GM13976 (cell line): ENCODE results near the gene NGFR.

ENCODE experiments used
- DNase-seq: peaks from one replicate; pipeline ENCODE4 v3.0.0; 2012; ENCODE audit warnings: low spot score
- in situ Hi-C: fragments of 300-500 bp; cut with MboI; formaldehyde crosslinking; loops from one replicate; pipeline ENCODE4 v1.12.0; 2022; ENCODE audit warnings: low sequenced_read_pairs, mixed read lengths, inconsistent platforms; ENCODE audit not compliant: unreplicated experiment
- TF ChIP-seq, protein P1 (sequence below): IDR thresholded peaks from 2 replicates; pipeline ENCODE4 v1.5.1; 2012; ENCODE audit warnings: borderline replicate concordance, mild to moderate bottlenecking; ENCODE audit not compliant: insufficient read depth; ENCODE audit errors: extremely low read depth, missing control alignments, control extremely low read depth

NGFR gene

DNA sequence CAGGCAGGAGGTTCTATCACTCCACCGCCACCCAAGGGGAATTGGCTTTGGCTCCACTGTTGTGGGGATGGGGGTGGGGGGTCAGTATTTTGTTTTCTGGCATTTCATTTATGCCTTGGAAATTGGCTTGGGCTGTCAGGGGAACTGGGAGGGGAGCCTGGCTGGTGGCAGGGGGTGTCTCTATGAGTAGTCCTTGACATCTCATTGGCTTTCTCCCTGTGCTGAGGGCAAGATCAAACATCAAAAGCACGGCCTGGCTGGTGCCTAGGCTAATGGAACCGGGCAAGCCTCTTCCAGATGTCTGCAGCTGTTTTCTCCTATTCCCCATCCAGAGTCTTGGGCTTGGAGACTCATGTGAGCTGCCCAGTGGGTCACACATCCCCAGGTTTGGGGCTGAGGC is 17.4 kb upstream of the NGFR start:
- no peak for DNase-seq
- TF ChIP-seq, protein P1, sequence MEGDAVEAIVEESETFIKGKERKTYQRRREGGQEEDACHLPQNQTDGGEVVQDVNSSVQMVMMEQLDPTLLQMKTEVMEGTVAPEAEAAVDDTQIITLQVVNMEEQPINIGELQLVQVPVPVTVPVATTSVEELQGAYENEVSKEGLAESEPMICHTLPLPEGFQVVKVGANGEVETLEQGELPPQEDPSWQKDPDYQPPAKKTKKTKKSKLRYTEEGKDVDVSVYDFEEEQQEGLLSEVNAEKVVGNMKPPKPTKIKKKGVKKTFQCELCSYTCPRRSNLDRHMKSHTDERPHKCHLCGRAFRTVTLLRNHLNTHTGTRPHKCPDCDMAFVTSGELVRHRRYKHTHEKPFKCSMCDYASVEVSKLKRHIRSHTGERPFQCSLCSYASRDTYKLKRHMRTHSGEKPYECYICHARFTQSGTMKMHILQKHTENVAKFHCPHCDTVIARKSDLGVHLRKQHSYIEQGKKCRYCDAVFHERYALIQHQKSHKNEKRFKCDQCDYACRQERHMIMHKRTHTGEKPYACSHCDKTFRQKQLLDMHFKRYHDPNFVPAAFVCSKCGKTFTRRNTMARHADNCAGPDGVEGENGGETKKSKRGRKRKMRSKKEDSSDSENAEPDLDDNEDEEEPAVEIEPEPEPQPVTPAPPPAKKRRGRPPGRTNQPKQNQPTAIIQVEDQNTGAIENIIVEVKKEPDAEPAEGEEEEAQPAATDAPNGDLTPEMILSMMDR, result no peak
- in situ Hi-C loops, result no loop called here

DNA sequence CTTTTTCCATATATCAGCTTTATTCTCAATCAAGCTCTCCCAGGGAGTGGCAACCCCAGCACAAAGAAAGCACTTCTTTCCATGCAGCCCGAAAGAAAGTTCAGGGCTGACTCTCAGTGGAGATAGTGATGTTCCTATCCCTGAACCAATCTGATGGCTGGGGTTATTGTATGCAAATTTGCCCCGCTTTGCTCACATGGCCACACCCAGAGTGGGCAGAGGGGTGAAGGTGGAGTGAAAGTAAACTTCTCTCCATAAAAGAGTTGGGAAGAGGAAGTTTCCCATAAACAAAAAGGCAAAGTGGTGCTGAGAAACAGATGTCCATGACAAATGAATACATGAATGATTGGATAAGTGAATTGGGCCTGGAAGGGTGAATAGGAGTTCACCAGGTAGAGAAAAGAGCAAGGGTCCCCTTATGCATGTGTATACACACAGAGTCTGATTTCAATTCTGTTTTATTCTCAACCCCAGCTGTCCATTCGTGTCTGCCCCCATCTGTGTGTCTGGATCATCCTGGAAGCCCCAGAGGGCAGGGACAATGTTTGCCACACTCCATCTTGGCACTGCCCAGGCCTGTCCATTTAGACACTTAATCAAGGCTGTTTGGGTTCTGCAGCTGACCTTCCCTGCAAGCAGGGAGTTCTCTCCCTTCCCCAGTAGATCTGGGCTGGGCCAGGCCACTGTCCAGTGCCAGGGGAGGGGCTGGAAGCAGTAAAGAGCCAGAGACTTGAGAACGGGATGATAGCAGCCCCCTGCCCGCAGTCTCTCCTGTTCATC is 14.1 kb upstream of the NGFR start:
- in situ Hi-C loops, result no loop called here

DNA sequence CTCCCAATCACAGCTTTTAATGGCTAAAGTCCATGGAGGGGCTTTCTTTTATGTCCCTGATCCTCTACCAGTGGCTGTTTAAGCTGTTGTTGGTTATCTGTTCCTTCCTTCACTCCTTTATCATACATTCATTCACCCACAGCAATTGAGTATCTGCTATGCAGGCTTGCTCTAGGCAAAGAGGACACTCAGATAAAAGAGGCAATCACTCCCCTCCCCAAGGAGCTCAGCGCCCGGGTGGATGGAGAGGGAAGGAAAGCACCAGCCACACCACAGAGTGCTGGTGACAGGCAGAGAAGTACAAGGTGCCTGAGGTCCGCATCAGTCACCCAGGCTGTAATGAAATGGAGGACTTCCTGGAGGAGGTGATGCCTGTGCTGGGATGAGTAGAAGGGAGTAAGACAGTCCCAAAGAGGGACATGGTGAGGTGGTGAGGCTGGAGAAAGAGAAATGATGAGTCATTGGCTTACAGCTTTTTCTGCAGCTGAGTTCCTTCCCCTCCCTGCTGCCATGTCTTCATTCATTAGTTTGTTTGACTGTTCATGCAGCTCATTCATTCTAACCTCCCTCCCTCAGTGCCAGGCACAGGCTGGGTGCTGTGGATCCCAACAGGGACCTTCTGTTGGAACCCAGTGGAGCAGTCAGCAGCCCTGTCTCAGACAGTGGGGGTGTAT is 12.8 kb upstream of the NGFR start:
- TF ChIP-seq, protein P1, result no peak
- in situ Hi-C loops, result no loop called here
- no peak for DNase-seq

More for the DNA sequence above, 14.1 kb upstream of the NGFR start:
- no peak for DNase-seq
- TF ChIP-seq, protein P1, result no peak

DNA sequence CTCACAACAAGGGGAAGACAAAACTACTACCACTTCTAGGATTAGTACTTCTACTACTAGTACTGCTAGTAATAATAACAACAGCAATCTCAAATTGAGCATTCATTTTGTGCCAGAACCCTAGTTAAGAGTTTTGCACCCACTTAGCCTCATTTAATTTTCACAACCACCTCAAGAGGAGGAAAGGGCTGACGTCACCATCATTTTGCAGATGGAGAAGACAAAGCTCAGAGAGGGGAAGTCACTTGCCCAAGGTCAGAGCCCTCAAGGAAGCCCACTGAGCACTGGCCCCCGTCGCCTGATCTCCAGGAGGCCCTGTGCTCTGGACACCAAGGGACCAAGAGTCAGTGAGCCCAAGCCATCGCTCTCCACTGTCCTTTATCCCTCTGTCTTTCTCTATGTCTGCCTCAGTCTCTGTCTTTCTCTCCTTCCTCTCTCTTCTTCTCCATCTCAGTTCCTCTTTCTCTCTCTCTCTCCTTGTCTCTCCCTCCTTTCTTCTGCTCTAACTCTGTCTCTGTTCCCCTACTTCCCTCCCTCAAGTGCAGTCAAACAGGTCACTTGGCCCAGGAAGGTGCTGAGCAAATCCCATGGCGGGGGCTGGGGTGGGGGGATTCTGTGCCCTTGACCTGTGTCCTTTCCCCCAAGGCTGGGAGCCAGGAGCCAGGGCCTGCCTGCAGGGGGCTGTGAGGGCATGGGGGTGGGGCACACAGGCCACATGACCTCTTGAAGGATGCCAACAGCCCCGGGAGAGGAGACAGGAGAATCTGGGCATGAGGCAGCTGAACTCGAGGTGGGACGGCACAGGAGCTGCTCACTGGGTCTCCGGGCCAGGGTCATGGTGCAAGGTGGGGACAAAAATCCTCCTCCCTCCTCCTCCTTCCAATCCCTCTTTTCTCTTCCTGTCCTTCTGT is 11.2 kb upstream of the NGFR start:
- no peak for DNase-seq
- in situ Hi-C loops, result no loop called here
- TF ChIP-seq, protein P1, result no peak

DNA sequence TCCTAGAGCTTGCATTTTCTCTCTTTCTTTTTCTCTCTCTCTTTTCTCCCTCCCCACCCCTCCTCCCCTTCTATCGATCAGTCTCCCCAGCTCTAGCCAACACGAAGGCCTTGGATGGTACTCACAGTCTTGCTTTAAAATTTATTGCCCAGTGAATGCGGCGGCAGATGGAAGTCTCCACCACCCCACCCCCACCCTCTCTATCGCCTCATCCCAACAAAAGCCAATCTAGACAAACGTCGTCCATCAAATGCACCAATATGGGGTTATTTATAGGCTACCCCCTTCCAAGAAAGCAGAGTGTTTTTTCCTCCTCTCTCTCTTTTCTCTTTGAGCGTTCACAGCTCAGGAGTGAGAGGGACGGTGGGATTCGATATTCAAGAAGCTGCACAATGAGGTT is 10.5 kb upstream of the NGFR start:
- TF ChIP-seq, protein P1, result no peak
- in situ Hi-C loops, result no loop called here
- no peak for DNase-seq

DNA sequence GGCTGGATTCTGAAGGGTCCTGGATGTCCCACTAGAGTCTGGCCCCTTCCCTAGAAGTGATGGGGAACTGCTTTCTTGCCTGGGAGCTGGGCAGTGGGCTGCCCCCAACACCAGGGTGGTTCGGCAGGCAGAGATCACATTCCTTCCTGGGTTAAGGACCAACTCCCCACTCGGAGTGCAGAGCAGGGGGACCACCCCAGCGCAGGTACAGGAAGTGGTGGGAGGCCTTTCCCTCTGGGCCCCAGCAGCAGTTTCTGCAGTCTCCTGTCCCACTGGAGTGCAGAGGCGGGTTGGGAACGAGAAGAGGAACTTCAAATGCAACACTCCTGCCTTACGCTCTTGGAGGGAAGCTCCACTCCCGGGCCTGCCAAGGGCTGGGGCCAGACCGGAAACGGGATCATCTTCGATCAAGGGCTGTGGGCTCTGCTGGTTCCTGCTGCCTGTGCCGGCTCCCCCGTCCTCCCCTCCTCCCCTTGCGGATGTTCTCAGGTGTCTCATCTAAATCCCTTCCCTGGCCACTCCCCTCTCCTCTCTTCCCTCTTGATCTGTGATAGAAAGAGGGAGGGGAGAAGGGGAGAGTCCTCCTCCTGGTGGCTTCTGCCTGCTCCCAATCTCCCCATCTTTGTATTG is 9.0 kb upstream of the NGFR start:
- in situ Hi-C loops, result no loop called here
- no peak for DNase-seq
- TF ChIP-seq, protein P1, result no peak
